AG09309 (cell line): Measurements from ENCODE around the gene MIDN.

Experiments used
- DNase-seq: peaks from one replicate; pipeline ENCODE4 v3.0.0-alpha.2; 2010; ENCODE audit warnings: low read depth
- H3K4me3 ChIP-seq: 2 replicates; pipeline ENCODE4 v1.5.1; 2011; ENCODE audit warnings: mild to moderate bottlenecking, low read depth, low read length, moderate library complexity; ENCODE audit not compliant: control insufficient read depth
- CTCF ChIP-seq: IDR thresholded peaks from 2 replicates; pipeline ENCODE4 v1.5.1; 2011; ENCODE audit warnings: mild to moderate bottlenecking, low read depth, low read length, inconsistent platforms; ENCODE audit not compliant: insufficient read depth, control insufficient read depth; ENCODE audit errors: missing control alignments

MIDN gene

GRCh38 chr19:1266129-1266915, 17.9 kb downstream of the MIDN start:
- no peak for TF ChIP-seq CTCF
- no peak for DNase-seq
- peak overlapping the region; percentile 53 for H3K4me3 ChIP-seq

GRCh38 chr19:1266916-1267476, 18.6 kb downstream of the MIDN start:
- H3K4me3 ChIP-seq: peak overlapping the region; percentile 53
- DNase-seq: no peak
- peak; percentile 71 for TF ChIP-seq CTCF

- TF ChIP-seq CTCF: no peak
- H3K4me3 ChIP-seq: peak overlapping the region; percentile 53
- DNase-seq: no peak
These were observed 19.3 kb downstream of the MIDN start for GRCh38 chr19:1267477-1268225.

GRCh38 chr19:1268226-1269064, 20.1 kb downstream of the MIDN start:
- no peak for DNase-seq
- H3K4me3 ChIP-seq: no peak overlapping the region
- TF ChIP-seq CTCF: no peak

GRCh38 chr19:1269065-1269477, 20.7 kb downstream of the MIDN start, which contains the start of gene CIRBP:
CIRBP (plus strand) TSS chr19:1269332; CDS start chr19:1270934, 1,602 bp downstream.
- peak; percentile 96 for DNase-seq
- no peak for TF ChIP-seq CTCF
- H3K4me3 ChIP-seq: peak within 1 kb of the TSS; percentile 67
